MCF 10A (cell line): Measurements from ENCODE around the gene SMC1A. TPM values are rescaled to one million over a fixed set of nuclear protein-coding genes. Genes with fewer than 3 reads are reported as not detected.
A peak's percentile ranks its signal among the peaks of the same experiment; 100 is the strongest.

Source experiments
- BruUV-seq: library from RNA; stranded (reverse); fragments of 400-500 nt; replicated peaks from 2 replicates; lab custom pipeline; 2021; lab: Mats Ljungman, UMichigan
- CTCF ChIA-PET: fragments of 300-600 bp; sonication (Branson Sonifier 250); formaldehyde crosslinking; extraction: SDS; loops from one replicate; lab custom pipeline; 2021; ENCODE audit warnings: antibody characterized with exemption, inconsistent platforms; lab: Yijun Ruan, JAX
- POLR2A ChIA-PET: fragments of 300-600, 350-650 bp; sonication (Branson Sonifier 250); formaldehyde crosslinking; extraction: SDS; loops from one replicate; lab custom pipeline; 2020; ENCODE audit warnings: antibody characterized with exemption, inconsistent platforms; lab: Yijun Ruan, JAX
- DNase-seq: peaks from one replicate; pipeline ENCODE4 v3.0.0-alpha.2; 2018; ENCODE audit not compliant: unreplicated experiment
- H3K27ac Mint-ChIP-seq: one replicate; pipeline ENCODE4 v1.8.0; 2022; ENCODE audit warnings: mild to moderate bottlenecking, low read depth, mixed read lengths; ENCODE audit not compliant: unreplicated experiment
- H3K27me3 Mint-ChIP-seq: one replicate; pipeline ENCODE4 v1.8.0; 2022; ENCODE audit warnings: mixed read lengths; ENCODE audit not compliant: insufficient read depth, unreplicated experiment
- H3K36me3 Mint-ChIP-seq: one replicate; pipeline ENCODE4 v1.8.0; 2022; ENCODE audit warnings: mild to moderate bottlenecking, moderate library complexity, mixed read lengths; ENCODE audit not compliant: insufficient read depth, unreplicated experiment
- H3K4me1 Mint-ChIP-seq: one replicate; pipeline ENCODE4 v1.8.0; 2022; ENCODE audit warnings: mixed read lengths; ENCODE audit not compliant: insufficient read depth, unreplicated experiment
- H3K4me3 Mint-ChIP-seq: one replicate; pipeline ENCODE4 v1.8.0; 2022; ENCODE audit warnings: mild to moderate bottlenecking, moderate library complexity, mixed read lengths; ENCODE audit not compliant: unreplicated experiment
- H3K9me3 Mint-ChIP-seq: one replicate; pipeline ENCODE4 v1.8.0; 2022; ENCODE audit warnings: mixed read lengths; ENCODE audit not compliant: unreplicated experiment
- intact Hi-C: fragments of 100-400 bp; cut with micrococcal nuclease; formaldehyde crosslinking; loops from 2 replicates; pipeline ENCODE4 v1.14.1; 2022
- total RNA-seq: library from RNA; stranded (reverse); gene quantifications from 2 replicates; pipeline ENCODE4 v1.2.3, GENCODE V29; 2022
- TF ChIP-seq, protein P1 (sequence below): fragments of 200-600 bp; IDR thresholded peaks from one replicate; pipeline ENCODE4 v1.8.0; 2022; ENCODE audit warnings: antibody characterized with exemption, mild to moderate bottlenecking; ENCODE audit not compliant: unreplicated experiment

The SMC1A gene
- total RNA-seq, 1 experiment from 2014 or later = 89.6 TPM

DNA sequence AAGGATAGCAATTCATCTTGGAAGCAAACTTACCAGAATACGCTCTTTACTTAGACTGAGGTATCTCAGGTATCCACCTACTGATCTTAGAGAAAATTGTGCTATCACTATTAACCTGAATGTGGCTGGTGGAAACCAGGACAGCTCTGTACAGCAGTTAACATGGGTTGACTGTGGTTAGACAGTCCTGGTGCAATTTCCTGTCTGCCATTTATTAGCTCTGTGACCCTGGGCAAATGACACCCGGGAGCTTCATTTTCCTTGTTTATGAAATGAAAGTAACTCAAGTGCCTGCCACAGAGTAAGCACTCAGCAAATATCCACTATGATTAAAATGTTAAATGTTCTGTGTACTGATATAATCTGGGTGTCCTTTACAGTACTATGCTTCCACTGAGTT is 60.0 kb downstream of the SMC1A start:
- Mint-ChIP-seq H3K36me3 (no peaks in the 10 kb centered on the region), H3K27ac (no peak overlapping the region), H3K4me1 (no peaks in the 10 kb centered on the region), H3K27me3 (peaks cover 61% of the 10 kb centered on the region), H3K9me3 (no peaks in the 10 kb centered on the region), H3K4me3 (no peak overlapping the region)
- intact Hi-C loops = no loop called here
- DNase-seq = no peak
- TF ChIP-seq, protein P1, sequence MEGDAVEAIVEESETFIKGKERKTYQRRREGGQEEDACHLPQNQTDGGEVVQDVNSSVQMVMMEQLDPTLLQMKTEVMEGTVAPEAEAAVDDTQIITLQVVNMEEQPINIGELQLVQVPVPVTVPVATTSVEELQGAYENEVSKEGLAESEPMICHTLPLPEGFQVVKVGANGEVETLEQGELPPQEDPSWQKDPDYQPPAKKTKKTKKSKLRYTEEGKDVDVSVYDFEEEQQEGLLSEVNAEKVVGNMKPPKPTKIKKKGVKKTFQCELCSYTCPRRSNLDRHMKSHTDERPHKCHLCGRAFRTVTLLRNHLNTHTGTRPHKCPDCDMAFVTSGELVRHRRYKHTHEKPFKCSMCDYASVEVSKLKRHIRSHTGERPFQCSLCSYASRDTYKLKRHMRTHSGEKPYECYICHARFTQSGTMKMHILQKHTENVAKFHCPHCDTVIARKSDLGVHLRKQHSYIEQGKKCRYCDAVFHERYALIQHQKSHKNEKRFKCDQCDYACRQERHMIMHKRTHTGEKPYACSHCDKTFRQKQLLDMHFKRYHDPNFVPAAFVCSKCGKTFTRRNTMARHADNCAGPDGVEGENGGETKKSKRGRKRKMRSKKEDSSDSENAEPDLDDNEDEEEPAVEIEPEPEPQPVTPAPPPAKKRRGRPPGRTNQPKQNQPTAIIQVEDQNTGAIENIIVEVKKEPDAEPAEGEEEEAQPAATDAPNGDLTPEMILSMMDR = no peak
- CTCF ChIA-PET = no interaction called here
- POLR2A ChIA-PET = interaction anchor here (0.6 kb wide), 1 partner anchor 1596 kb away, joined by 3 read pairs; no protein-coding TSS in a partner anchor
- BruUV-seq = no TSS peak

DNA sequence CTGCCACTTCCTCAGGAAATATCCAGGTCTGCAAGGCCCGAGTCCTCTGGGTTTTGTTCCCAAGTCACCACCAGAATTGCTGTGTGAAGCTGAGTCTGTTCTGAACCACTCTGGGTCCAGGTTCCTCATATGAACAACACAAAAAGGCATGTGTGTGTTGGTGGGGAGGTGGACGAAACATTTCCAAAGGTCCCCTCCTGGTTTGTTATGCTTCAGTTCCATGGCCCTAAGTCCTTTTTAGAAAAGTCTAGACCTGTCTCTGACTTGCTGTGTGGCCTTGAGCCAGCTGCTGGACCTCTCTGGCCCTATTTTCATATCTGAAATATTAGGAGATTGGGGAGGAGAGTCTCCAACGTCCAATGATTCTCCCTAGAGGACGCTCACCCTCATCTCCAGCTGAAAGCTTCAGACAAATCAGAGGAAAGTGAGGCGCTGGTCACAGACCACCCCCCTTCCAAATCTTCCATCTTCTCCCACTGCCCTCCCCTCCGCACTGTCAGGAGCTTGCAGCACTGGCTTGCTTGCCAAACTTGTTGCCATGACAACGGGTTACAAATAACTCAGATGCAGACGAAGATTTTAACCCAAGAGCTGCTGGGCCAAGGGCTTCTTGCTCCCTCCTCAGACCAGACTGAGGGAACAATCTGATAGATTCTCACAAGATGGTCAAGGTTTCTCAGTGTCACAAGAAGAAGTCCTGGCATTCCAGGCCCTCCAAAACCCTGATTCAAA is 64.5 kb downstream of the SMC1A start:
- intact Hi-C loops = no loop called here
- TF ChIP-seq, protein P1 = no peak
- Mint-ChIP-seq H3K27me3 (peaks cover 61% of the 10 kb centered on the region), H3K36me3 (peaks cover 4% of the 10 kb centered on the region), H3K27ac (no peak overlapping the region), H3K9me3 (no peaks in the 10 kb centered on the region), H3K4me3 (no peak overlapping the region), H3K4me1 (no peaks in the 10 kb centered on the region)
- ChIA-PET CTCF (interaction anchor here (1.6 kb wide), 1 partner anchor 125 kb away, joined by 3 read pairs; no protein-coding TSS in a partner anchor), POLR2A (no interaction called here)
- no peak for DNase-seq
- no TSS peak for BruUV-seq

DNA sequence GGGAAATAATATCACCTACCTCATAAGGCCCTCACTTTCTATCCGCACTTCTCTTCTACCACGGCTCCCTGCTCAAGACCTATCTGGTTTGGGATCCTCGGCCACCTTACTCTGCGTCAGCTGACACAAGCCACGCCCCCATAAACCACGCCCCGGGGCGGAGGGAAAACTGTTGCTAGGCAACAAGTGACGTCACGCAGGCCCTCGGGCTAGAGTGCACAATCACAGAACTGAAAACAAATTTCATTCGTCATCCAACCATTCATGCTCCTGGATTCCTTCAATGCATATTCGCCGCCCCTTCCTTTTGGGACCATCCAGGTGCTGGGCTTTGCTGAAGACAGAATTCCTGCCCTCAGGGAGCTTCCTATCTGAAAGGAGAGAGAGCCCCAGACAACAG is 66.3 kb downstream of the SMC1A start:
- no peaks in the 10 kb centered on the region for H3K4me1 Mint-ChIP-seq
- no peaks in the 10 kb centered on the region for H3K9me3 Mint-ChIP-seq
- intact Hi-C loops = no loop called here
- POLR2A ChIA-PET = interaction anchor here (0.6 kb wide), 1 partner anchor 29 kb away, joined by 3 read pairs; no protein-coding TSS in a partner anchor
- peak; percentile 33 for DNase-seq
- H3K27me3 Mint-ChIP-seq = peaks cover 55% of the 10 kb centered on the region
- no peak overlapping the region for H3K27ac Mint-ChIP-seq
- H3K4me3 Mint-ChIP-seq = no peak overlapping the region
- BruUV-seq = no TSS peak
- CTCF ChIA-PET = interaction anchor here (1.6 kb wide), 1 partner anchor 126 kb away, joined by 3 read pairs; no protein-coding TSS in a partner anchor
- TF ChIP-seq, protein P1 = no peak
- H3K36me3 Mint-ChIP-seq = peaks cover 4% of the 10 kb centered on the region

DNA sequence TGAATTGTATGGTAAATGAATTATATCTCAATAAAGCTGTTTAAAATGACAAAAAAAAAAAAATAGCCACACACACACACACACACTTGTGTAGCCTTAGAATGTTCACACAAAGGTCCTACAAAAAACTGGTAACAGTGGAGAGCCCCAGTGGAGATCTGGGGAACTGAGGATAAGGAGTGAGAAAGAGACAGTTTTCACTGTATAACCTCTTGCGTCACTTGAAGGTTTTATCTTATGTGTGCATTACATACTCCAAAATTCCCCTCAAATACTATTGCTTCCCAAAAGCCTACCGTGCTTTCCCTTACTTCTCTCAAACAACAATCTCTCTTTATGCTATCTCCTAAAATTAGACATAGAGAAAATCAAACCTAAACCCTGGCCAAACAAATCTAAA is 67.8 kb downstream of the SMC1A start:
- BruUV-seq = no TSS peak
- no peak overlapping the region for H3K4me3 Mint-ChIP-seq
- no peaks in the 10 kb centered on the region for H3K9me3 Mint-ChIP-seq
- H3K4me1 Mint-ChIP-seq = no peaks in the 10 kb centered on the region
- H3K27ac Mint-ChIP-seq = no peak overlapping the region
- TF ChIP-seq, protein P1 = no peak
- POLR2A ChIA-PET = no interaction called here
- DNase-seq = no peak
- H3K36me3 Mint-ChIP-seq = peaks cover 4% of the 10 kb centered on the region
- H3K27me3 Mint-ChIP-seq = peaks cover 46% of the 10 kb centered on the region
- CTCF ChIA-PET = no interaction called here
- intact Hi-C loops = no loop called here
